GM12801 (cell line): Measurements from ENCODE around the gene MZT2A.

Experiments used
- CTCF ChIP-seq: IDR thresholded peaks from one replicate; pipeline ENCODE4 v1.5.1; 2011; ENCODE audit warnings: control low read depth; ENCODE audit not compliant: insufficient read length; ENCODE audit errors: extremely low read depth

Gene MZT2A

GRCh38 chr2:131516011-131516410, 23.8 kb upstream of the MZT2A start:
- TF ChIP-seq CTCF = no peak

DNA sequence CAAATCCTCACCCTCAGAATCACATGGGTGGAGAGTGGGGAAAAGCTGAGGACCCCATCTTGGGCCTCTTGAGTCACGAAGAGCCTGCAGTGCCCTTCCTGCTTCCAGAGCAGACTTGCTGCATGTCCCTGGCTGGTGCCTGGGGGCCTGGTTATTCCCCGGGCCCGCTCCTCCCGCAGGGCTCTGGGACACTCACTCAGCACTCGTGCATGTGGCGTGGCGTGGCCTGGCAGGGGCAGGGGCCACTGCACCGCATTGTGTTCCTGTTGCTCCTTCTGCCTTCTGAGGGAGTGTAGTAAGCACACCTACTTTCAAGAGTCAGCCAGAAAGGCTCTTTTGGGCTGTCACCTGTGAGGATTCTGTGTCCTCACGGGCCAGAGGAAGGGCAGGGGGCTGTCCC, 17.4 kb upstream of the MZT2A start:
- TF ChIP-seq CTCF = no peak

DNA sequence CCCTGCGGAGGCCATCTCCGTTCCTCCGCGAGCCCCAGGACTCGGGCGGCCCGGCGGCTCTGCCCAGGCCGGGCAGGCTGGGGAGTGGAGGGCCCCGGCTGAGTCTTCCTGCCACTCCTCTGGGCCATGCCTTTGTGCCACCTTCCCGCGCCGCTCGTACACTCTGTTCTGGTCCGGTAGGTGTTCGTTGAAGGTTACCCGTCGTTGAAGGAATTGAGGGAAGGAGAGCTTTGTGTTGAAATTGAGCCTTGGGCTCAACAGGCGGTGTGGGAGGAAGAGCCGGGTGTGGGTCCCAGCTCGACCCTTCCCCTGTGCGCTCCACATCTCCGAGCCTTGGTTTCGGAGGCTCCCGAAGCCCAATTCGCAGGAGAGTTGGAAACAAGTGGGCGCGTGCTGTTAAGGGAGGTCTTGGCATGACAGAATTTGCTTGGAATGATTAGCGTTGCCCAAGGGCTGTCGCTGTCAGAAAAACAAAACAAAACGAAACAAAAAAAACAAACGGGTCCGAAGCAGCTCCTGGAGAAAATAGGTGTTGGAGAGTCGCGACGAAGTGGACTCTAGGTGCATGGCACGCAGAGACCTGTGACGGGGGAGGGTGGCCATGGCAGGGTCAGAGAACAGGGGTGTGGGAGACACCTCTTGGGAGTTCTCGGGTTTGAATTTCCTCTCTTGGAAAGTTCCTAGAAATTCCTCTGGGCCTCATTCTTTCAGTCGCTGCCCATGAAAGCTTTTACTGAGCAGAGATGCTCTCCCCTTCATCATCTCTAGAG, 1.2 kb upstream of the MZT2A start:
- no peak for TF ChIP-seq CTCF

DNA sequence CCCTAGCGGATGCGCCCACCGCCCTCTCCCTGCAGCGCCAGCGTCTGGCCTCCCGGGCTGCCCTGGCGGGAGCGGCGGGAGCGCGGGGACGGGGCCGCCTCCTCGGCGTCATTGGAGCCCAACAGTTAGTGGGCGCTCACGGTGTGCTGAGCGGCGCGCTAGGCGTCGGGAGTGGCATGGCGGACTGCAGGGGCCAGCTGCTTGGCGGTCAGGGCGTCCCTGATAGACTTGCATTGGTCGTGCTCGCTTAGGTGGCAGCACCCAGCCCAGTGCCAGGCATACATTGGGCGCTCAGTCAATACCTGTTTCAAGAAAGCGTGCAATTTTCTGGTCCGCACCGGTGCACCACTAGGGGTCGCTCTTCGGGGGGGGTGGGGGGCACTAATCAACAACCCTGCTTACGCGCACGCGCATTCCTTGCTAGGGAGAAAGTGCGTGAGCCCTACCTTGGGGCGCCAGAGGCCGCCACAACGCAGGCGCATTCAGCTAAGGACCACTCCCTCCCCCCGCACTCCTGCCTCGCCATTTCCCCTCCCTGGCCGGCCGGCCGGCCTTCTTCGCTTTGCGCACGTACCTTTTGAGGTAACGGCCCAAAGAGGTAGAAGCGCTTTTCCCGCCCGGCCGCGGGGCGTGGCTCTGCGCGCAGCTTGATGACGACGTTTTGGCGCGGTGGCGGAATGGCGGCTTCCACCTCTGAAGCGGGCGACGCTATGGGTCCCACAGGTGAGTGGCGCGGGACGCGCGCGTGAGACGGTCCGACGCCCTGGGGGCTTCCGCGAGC, 411 bp upstream of the MZT2A start:
- TF ChIP-seq CTCF = no peak

DNA sequence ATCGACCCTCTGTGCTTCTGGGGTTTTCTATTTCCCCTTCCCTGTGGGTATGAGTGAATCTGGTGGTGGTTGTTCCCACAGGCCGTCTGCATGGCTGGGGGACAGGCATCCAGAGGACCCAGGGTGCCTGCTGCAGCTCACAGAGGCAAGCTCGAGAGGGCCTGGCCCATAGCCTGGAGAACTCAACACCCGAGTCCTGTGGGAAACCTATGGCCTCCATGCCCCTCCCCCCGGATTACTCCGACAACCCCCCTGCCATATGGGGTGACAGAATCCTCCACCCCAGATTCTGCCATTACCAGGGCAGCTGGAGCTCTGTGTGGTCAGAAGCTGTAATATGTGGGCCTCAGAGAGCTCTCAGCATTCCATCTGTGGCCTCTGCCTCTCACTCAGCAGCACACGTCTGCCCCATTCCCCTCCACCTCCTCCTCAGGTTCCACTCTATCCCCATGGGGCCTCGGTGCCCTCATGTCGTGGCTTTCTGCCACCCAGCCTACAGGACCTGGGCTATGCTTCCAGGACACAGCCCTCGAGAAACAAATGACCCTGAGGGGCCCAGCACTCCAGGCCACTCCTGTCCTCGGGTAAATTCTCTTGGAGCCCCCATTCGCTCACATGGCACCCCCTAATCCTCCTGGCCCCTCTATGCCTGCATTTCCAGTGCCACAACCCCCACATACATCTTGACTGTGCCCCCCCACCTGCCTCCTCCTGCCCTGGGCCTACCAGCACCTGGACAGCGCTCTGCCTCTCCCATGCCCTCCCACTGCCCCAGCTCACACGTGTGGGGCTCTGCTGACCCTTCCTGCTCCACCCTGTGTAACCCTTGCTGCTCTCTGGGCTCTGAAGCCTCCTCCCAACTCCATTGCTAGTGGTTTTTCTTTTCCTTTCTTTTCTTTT, 3.6 kb downstream of the MZT2A start:
- no peak for TF ChIP-seq CTCF

GRCh38 chr2:131475831-131476230, 16.4 kb downstream of the MZT2A start, which contains the start of gene TUBA3D:
Gene TUBA3D (plus strand): TSS chr2:131476119. CDS start chr2:131476200, 81 bp downstream.
- TF ChIP-seq CTCF = no peak

DNA sequence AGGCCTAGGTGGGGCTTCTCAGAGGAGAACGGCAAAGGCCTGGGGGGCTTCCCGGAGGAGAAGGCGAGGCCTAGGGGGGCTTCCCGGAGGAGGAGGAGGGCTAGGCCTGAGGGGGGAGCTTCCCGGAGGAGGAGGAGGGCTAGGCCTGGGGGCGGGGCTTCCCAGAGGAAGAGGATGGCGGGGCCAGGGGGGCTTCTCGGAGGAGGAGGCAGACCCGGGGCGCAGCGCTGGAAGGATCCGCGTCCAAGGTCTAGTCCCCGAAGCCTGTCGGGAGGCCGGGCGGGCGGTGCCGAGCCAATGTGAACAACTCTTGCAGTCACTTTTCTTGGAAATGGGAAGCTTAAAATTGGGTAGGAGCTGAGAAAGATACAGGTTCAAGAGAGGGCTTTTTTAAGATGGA, 46.3 kb downstream of the MZT2A start:
- no peak for TF ChIP-seq CTCF
